NCI-H1092 treated with DMSO at 0.1 percent for 48 hours (cell line): ENCODE data around the gene AATK.

Source experiments
- DNase-seq: peaks from one replicate; lab custom pipeline; 2025; lab: John Stamatoyannopoulos, UW

Gene AATK

DNA sequence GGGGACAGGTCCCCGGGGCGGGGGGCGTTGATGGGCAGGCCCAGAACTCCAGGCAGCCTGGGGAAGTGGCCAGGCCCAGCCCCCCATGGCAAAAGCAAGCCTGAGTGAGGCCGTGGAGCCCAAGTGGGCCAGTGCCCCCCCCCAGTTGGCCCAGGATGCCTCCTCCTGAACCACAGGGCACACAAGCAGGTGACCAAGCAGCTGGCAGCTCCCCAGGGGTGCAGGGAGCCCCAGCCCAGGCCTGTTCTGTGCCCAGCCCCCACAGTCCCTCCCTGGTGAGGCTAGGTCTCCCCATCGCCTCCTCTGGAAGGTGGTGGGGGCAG lies 38.9 kb downstream of the AATK start:
- no peak for DNase-seq

DNA sequence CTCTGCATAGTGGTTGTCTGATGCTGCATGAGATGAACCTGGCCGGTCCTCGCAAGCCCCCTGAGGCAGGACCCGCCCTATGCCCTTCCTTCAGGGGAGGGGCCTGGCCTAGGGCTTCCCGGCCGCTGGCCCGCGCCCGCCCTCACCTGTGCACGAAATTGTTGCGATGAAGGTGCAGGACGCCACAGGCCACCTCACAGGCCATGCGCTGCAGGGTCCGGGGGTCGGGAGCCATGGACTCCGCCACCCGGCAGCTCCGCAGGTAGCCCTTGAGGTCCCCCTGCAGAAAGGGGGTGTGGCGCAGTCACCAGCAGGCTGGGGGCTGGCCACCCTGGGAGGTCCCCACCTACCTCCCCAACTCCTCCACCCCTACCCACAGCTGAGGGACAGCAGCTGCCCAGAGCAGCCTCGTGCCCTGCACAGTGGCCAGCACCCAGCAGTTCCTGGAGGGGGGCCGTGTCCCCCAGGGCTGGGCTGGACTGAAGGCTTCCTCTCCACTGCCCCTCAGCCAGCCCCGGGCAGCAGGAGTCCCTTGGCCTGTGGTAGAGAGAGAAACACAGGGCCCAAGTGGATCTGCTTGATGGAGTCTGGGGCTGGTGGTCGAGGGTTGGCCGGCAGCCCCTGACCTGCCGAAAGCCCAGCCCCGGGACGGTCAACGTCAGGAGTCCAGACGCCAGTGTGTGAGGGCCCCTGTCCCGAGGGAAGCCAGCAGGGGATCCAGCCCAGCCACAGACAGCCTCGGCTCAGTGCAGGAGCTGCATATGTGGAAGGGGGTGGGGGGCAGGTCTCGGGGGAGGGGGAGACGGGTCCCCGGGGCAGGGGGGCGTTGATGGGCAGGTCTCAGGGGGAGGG lies 39.5 kb downstream of the AATK start:
- no peak for DNase-seq

DNA sequence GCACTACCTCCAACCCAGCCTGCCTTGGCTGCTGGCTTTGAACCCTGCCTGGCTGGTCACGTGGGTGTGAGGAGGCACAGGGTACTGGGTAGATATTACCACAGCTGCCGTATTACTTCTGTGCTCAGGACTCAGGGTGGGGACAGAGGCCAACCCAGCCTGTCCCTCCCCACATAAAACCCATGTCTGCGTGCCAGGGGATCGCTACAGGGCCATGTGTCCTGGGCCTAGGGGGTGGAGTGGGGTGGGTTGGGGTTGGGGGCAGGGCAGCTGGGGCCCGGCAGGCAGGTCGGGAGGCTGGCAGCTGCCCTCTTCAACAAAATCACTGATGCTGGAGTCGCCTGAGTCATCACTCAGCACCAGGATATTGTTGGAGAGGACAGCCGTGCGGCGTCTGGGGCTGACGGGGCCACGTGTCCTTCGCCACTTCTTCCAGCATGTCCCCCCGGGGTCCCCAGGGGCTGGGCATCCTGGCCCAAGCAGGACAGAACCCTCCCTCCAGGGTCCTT lies 40.4 kb downstream of the AATK start:
- peak; percentile 14 for DNase-seq

DNA sequence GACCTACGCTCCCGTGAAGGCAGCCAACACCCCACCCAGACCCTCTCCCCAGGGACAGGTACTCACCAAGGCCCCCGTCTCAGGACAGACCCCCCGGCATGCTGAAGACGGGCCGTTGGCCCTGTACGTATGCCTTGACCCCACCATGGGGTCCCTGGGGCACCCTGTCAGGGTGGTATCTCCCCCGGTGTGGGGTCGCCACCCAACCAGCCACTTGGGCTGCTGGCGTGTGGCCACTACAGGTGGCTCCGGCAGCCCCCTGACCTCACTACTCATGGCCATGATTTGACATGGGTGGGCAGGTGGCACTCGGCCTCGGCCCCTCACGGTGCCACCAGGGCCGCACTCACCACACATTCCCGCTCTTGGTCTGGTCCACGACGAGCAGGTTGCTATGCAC lies 41.6 kb downstream of the AATK start:
- DNase-seq = no peak

DNA sequence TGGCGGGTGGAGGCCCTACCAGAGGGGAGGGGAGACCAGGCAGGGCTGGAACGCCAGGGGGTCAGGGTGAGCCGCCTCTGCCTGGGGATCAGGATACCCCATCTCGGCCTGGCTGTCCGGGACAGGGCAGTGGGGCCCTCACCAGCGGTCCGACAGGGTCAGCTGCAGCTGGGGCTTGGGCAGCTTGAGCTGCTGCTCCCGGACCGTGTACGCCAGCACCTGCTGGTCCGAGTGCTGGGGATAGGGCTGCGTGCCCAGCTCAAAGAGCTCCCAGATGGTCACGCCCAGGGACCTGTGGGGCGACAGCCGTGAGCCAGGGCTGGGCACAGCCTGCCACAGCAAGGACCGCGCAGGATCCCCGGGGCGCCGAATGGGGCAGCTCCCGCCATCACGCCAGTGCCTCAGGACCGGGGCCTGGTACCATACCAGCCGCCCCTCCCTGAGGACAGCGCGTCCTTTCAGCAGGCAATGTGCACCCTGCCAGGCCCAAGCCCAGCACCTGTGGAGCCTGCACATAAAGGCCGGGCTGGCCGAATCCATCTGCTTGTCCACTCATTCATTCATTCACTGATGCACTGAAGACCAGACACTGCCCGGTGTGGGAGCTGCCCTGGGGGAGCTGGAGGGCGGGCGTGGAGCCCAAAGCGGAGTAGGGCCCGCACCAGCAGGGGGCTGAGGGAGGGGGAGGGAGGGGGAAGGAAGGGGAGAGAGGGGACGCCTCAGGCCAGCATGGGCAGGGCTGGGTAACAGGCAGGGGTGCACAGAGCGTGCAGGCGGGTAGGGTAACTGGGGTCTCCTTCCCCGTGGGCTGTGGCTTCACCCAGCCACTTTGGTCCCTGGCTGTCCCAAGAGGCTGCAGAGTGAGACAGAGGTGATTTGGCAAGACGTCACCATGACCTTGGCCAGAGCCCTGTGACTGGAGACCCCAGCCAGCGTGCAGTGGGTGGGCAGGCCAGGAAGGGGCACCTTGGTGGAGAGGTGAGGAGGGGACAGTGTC lies 42.7 kb downstream of the AATK start:
- no peak for DNase-seq

DNA sequence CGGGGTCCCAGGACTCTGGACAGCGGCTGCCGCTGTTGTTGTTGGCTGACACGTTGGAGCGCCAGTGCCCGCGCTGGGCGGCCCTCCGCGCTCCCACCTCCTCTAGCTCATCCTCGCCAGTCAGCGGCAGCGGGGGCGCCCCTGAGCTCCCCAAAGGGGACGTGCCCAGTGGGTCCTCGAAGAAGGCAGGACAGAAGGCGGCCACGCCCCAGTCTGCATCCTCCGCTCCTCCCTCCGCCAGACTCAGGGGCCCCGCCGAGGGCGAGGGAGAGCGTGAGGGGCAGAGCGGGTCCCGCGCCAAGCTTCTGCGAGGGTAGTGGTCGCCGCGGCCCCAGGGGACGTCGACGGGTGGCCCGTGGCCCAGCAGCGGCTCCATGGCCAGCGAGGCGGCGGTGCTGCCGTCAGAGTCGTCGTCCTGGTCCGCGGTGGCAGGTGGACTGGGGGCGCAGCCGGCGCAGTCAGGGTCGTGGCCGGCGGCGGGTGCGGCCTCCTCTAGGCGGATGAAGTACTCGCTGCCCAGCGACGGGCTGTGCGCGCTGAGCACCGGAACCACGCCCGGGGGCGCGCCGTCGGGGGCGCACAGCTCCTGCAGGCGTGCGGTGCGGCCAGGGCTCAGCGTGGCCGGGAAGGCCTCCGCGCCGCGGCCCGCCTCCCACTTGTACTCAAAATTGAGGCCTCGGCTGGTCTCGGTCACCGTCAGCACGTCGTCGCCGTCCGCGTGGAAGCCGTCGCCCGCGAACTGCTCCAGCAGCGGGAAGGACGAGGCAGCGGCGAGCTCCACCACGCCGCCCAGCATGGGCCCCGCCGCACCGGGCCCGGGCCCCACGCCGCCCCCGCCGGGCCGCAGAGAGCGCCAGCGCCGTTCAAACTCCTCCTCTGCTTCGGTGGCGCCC lies 43.9 kb downstream of the AATK start:
- no peak for DNase-seq

DNA sequence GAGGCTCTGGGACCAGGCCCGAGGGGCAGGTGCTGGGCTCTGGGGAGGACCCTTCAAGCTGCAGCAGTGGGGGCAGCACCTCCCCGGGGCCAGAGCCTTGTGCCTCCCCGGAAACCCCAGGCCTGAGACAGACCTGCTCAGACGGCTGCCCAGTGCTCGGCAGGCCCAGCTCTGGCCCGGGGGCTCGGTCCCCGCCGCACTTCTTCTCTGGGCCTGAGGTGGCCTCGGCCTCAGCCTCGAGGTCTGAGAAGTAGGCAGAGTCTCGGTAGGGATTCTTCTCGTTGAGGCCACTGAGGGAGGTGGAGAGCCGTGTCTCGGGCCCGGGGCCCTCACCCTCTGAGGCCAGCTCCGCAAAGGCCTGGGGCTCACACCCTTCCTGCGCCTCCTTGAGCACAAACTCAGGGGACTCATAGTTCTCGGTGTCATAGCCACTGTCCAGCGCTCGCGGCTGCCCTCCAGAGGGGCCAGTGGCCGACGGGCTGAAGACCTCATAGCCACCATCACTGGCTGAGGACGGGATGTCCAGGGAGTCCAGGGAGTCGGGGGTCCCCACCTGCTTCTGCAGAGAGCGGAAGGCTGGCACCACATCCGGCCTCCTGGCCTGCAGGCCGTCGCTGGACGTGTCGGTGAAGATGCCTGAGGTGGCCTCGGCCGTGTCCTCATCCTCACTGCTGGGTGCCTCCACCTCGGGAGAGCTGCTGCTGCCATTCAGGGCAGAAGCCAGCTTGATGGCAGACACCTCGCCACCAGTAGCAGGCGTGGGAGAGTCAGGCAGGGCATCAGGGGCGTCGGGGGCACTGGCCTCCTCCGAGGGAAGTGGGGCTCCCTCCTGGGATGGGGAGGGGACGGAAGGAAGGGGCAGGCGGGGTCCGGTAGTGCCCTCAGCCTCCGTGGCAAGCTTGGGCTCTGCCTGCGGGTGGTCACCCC lies 45.1 kb downstream of the AATK start:
- DNase-seq = no peak

DNA sequence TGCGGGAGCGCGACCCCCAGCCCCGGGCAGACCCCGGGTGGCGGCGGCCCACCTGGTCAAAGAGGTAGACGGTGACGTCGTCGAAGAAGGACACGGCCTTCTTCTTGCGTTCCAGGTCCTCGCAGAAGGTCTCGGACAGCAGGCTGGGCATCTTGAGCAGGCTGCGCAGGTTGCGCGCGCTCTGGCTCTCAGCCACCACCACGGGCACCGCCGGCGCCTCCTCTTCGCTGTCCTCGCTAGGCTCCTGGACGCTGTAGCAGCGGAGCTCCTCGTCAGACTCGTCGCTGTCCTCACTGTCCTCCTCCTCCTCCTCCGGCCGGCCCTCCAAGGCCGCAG lies 45.9 kb downstream of the AATK start:
- peak; percentile 39 for DNase-seq

DNA sequence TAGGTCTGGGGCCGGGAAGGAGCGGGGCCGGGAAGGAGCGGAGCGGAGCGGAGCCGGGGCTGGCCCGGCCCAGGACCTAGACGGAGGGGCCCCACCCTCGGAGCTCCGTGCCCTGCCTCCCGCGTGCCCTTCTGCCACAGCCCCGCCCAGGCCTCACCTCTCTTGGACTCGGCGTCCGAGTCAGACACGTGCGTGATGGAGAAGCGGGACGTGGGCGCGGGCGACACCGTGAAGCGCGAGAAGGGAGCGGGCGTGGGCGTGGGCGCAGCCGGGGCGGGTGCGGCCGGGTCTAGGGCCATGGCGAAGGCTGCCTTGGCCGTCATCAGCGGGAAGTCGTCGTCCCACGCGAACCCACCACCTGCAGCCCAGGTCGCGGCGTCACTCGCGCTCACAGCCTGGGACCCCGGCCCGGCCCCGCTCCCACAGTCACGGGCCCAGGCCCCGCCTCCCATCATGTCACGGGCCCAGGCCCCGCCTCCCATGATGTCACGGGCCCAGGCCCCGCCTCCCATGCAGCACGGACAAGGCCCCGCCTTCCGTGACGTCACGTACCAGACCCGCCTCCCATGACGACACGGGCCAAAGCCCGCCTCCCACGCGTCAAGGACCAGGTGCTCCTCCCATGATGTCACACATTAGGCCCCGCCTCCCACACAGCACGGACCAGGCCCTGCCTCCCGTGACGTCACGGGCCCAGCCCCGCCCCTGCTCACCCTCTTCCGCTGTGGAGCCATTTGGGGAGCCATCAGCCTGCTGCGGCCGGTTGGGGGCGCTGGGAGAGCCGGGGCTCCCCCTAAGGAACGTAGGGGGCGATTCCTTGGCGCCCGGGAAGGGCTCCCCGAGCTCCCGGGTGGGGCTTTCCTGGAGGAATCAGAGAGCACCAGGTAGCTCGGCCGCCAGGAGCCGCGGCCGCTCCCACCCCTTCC lies 46.5 kb downstream of the AATK start:
- peak; percentile 89 for DNase-seq

DNA sequence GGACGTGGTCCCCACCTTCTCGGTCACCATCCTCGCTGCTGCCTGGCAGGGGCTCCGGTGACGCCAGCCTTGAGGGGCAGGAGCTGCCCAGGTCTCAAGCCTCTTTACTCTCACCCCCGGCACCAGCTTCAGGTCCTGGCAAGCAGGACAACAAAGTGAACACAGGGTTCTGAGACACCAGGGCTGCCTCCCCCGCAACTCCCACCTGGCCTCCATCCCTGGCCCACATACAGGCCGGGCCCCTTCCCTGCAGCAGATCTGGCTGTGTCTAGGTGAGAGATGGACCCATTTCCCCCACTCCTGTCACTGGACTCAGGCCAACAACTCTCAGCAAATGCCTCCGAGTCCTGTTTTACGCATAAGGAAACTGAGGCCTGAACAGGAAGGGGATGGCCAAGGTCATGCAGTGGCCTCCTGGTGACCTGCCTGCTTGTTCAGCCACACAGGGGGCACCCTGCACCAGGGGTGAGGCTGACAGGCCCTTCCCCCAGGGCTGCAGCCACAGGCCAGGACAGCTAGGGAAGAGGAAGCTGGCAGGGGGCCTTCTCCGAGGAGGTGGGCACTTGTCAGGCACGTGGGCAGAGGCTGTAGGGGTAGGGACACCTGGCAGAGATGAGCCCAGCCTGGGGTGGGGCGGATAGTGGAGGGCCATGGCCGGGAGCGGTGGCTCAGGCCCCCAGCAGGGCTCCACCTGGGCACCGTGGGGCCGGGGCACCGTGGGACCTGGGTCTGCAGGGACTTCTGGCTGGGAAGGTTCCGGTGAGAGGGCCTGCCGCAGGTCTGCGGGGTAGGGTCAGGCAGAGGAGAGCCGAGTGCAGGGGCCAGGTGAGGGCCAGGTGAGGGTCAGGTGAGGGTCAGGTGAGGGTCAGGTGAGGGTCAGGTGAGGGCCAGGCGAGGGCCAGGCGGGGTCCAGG lies 47.5 kb downstream of the AATK start:
- no peak for DNase-seq

DNA sequence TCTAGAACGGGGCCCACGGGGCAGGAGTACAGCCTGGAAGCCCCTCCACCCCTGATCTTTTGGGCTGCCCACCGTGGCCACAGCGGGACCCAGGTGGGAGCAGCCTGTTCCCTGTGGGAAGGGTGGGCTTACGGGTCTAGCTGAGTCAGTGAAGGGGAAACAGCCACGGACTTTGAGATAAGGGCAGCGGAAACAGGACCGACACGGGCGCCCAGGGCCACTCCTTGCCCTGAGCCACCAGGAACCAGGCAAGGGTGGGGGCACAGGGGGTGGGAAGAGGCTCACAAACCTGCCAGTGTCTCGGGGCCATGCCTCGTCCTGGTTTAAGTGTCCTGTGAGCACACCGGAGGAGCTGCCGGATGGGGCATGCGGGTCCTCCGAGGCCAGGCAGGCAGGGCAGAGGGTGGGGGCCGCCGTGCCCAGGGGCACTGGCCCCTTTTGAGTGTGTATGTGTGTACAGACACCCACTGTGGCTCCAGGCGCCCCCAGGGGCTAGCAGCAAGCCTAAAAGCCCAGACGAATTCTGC lies 48.3 kb downstream of the AATK start:
- no peak for DNase-seq

DNA sequence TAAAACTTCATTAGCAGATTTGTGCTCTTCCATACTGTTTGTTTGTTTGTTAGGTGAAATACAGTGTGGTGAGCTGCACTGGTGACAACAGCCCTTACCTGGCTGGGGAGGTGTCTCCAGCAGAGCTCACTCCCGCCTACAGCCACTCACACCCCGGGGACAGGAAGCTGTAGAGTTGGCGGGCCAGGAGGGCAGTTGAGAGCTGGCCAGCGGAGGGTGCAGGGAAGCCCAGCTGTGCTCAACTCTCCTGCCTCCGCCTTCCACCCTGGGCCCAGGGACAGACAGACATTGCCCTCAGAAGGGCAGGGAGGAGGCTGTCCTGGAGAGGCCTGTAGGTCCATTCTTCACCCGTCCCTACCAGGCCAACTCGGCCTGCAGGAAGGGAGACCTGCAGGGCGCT lies 49.3 kb downstream of the AATK start:
- no peak for DNase-seq

DNA sequence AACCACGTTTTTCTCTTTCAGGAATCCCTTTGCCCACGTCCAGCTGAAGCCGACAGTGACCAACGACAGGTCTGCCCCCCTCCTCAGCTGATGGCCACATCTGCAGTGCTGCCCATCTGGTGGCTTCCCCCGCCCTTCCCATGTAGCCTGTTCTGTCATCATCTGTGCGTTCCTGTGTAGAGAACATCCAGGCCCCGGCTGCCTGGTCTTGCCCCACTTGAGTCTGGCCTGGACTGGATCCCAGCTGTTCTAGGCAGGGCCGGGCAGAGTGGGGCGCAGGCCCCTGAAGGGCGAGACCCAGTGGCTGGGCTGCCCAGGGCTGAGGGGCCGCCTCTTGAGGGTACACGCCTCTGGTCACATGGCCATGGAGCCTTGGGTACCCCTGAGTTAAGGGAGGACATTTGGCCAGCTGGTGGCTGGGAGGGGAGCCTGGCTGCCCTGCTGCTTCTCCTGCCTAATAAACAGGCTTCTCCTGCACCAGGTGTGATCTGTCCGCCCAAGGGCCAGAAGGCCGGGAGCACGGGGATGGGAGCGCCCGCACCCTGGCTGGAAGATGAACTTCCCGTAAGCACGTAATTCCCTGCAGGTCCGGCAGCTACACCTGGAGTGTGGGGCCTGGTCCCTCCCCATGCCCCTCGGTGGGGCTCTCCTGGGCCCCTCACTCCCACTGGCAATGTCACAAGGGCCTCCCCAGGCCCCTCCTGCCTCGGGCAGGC lies 50.1 kb downstream of the AATK start:
- no peak for DNase-seq

DNA sequence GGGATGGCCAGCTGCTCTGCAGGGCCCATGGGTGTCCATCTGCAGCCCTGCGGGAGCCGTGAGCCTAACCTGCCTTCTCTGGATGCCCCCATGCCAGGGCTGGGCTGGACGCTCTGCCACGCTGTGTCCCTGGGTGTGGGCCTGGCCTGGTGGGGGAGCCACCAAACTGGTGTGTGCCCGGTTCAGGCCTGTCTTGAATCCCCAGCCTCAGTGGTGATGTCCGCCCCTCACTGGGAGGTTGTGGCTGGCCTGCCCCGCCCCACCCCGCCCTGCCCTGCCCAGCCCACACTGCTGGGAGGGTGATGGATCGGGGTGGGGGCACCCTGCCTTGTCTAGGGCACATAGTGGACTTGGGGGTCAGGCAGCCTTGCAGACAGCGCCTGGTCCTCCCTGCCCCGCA lies 50.8 kb downstream of the AATK start:
- no peak for DNase-seq

DNA sequence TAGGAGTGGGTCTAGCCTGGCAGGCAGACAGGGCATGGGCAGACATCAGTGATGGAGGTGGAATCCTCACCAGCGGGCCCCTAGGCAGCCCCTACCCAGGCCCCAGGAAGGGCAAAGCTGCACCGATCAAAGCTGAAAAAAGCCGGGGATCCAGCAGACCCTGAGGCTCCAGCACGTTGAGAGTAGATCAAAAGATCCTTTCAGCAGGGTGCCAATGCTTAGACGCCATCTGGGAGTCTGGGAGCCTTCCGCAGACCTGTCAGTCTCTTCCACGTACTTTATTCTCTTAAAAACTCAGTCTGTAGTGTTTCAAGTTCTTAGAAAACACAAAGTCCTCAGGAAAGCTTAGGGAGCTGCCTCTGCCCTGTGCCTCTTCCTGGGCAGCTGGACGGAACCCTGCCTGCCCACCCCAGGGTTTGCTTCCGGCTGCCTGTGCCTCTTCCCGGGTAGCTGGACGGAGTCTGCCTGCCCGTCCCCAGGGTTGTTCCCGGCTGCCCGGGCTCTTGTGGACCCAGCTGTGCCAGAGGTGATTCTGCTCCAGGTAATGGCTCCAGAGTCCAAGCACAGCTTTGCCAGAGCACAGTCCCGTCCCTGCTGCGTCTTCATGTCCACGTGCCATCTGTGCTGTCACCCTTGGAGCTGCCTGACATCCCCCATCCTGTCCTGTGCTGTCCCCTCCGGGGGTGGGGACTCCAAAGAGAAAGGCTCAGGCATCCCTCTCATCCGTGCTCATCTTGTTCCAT lies 51.5 kb downstream of the AATK start:
- DNase-seq = no peak

DNA sequence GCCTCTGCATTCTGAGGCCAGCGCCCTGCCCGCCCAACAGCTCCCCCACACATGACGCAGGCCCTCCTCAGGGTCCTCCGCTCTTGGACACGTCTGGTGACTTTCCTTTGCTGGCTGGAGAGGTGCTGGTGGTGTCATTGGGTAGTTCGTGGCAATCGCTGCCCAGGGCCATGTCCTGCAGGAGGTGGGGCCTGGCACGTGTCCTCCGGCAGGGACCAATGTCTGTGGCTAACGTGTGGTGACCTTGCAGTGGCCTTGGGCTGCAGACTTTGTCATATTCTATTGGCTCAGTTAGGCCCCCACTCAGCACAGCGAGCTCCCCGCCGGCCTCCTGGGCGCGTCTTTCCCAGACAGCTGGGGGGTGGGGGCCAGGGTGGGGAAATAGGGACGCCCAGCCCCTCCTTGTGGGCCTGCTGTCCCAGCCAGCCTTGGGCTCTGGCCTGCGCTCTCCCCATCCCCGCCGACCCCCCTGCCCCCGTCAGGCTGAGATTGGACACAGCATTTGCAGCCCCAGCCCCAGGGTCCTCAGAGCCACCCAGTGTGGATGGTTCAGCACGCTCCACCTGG lies 52.8 kb downstream of the AATK start:
- no peak for DNase-seq

DNA sequence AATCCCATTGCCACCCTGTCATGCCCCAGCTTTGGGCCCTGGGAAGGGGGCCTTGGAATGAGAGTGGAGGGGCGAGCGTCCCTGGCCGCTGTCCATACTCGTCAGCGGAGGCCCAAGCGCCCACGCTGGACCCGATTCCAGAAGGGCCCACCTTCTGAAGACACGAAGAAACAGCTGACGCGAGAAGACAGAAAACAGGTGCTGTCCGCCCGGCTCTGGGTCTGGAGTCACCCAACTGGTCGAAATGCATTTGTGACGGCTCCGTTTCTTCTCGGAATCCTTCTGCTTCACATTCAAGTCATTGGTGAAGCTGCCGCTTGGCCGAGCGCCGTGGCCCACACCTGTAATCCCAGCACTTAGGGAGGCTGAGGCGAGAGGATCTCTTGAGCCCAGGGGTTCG lies 53.6 kb downstream of the AATK start:
- no peak for DNase-seq
